BJ (cell line): Measurements from ENCODE around the gene ZFAND6. TPM values are rescaled to one million over a fixed set of nuclear protein-coding genes. Genes with fewer than 3 reads are reported as not detected.

Source experiments
- CTCF ChIA-PET: fragments of 350-600 bp; formaldehyde crosslinking; extraction: SDS; loops from one replicate; lab custom pipeline; 2021; ENCODE audit warnings: antibody characterized with exemption, inconsistent platforms; lab: Yijun Ruan, JAX
- POLR2A ChIA-PET: fragments of 300-600 bp; sonication (Branson Sonifier 250); formaldehyde crosslinking; extraction: SDS; loops from one replicate; lab custom pipeline; 2021; ENCODE audit warnings: antibody characterized with exemption; lab: Charles Lee
- DNase-seq: peaks from one replicate; pipeline ENCODE4 v3.0.0-alpha.2; 2011; ENCODE audit warnings: low read depth
- H3K27me3 ChIP-seq: 2 replicates; pipeline ENCODE4 v1.6.0; 2011; ENCODE audit warnings: low read length; ENCODE audit not compliant: control insufficient read depth, insufficient read depth
- H3K36me3 ChIP-seq: 2 replicates; pipeline ENCODE4 v1.5.1; 2011; ENCODE audit warnings: low read length; ENCODE audit not compliant: control insufficient read depth, insufficient read depth
- H3K4me3 ChIP-seq: 2 replicates; pipeline ENCODE4 v1.5.1; 2011; ENCODE audit warnings: low read depth, mild to moderate bottlenecking, control low read depth, low read length
- polyA plus RNA-seq: library from polyadenylated mRNA; depleted of rRNA; stranded (reverse); fragments of >200 nt; gene quantifications from 2 replicates; pipeline ENCODE4 v1.2.3, GENCODE V29; 2011; rRNA removed
- small RNA-seq: library from RNA; depleted of rRNA; stranded (forward); fragments of <200 nt; gene quantifications from one replicate; pipeline ENCODE3, GENCODE V24; 2012; ENCODE audit warnings: low replicate concordance, low read depth; ENCODE audit not compliant: insufficient read length
- TF ChIP-seq, protein P1 (sequence below): IDR thresholded peaks from 2 replicates; pipeline ENCODE4 v1.5.1; 2011; ENCODE audit warnings: low read depth, mild to moderate bottlenecking, control low read depth, inconsistent platforms, low read length, moderate library complexity; ENCODE audit not compliant: insufficient read depth

The ZFAND6 gene
- polyA plus RNA-seq, 1 experiment = 108 TPM

DNA sequence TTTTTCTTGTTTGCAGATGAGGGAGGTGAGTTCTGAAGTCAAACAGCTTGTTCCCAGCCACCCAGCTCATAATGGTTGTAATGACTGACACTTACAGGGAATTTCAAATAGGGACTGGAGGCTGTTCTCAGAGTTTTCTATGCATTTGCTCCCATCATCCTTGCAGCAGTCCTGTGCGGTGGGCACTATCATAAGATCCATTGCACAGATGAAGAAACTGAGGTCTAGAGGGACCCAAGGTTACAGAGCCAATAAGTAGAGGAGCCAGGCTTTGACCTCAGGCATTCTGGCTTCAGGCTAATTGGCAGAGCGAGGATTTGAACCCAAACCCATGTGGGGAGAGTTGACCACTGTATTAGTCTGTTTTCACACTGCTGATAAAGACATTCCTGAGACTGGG is 125.7 kb downstream of the ZFAND6 start:
- Histone ChIP-seq H3K36me3 (peaks cover 11% of the 10 kb centered on the region), H3K4me3 (no peak overlapping the region), H3K27me3 (no peaks in the 10 kb centered on the region)
- TF ChIP-seq, protein P1, sequence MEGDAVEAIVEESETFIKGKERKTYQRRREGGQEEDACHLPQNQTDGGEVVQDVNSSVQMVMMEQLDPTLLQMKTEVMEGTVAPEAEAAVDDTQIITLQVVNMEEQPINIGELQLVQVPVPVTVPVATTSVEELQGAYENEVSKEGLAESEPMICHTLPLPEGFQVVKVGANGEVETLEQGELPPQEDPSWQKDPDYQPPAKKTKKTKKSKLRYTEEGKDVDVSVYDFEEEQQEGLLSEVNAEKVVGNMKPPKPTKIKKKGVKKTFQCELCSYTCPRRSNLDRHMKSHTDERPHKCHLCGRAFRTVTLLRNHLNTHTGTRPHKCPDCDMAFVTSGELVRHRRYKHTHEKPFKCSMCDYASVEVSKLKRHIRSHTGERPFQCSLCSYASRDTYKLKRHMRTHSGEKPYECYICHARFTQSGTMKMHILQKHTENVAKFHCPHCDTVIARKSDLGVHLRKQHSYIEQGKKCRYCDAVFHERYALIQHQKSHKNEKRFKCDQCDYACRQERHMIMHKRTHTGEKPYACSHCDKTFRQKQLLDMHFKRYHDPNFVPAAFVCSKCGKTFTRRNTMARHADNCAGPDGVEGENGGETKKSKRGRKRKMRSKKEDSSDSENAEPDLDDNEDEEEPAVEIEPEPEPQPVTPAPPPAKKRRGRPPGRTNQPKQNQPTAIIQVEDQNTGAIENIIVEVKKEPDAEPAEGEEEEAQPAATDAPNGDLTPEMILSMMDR = no peak
- DNase-seq = no peak
- ChIA-PET CTCF (no interaction called here), POLR2A (no interaction called here)

DNA sequence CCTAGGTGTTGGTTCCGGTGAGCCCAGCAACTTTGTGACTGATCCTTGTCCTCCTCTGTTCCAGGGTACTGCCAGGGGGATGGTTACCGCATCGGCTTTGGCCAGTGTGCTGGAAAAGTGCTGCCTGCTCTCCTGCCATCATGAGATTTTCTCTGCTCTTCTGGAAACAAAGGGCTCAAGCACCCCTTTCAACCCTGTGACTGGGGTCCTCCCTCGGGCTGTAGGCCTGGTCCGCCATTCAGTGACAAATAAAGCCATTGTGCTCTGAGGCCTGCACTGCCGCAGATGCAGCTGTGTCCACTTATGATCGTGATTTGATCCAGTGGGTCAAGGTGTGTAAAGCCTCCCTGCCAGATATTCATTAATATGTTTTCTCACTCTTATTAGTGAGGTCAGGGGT is 126.6 kb downstream of the ZFAND6 start:
- CTCF ChIA-PET = no interaction called here
- TF ChIP-seq, protein P1 = no peak

DNA sequence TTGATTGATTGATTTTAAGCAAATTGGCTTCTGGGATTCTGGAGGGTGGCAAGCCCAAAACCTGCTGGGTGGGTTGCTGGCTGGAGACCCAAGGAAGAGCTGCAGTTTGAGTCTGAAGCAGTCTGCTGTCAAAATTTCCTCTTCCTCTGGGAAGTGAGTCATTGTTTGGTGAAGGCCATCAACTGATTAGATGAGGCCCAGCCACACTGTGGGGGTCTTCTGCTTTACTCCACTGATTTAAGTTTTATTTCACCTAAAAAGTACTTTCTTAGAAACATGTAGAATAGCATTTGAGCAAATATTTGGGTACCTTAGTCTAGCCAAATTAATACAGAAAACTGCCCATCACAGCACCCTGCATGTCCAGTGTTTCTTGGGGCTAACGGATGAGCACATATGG is 127.1 kb downstream of the ZFAND6 start:
- Histone ChIP-seq H3K36me3 (peaks cover 8% of the 10 kb centered on the region), H3K4me3 (no peak overlapping the region), H3K27me3 (no peaks in the 10 kb centered on the region)
- TF ChIP-seq, protein P1 = no peak
- DNase-seq = no peak
- POLR2A ChIA-PET = no interaction called here
- CTCF ChIA-PET = no interaction called here

More for the DNA sequence above, 126.6 kb downstream of the ZFAND6 start:
- Histone ChIP-seq H3K27me3 (no peaks in the 10 kb centered on the region), H3K4me3 (no peak overlapping the region), H3K36me3 (peaks cover 9% of the 10 kb centered on the region)
- DNase-seq = no peak
- POLR2A ChIA-PET = no interaction called here

Small RNA genes lying within 50 kb of the gene (small RNA-seq; reads per million reads assigned to genes)
- gene RF00017 = not detected

Other genes starting within 250 kb of the ZFAND6 start
- gene MTHFS, start 162.7 kb upstream of the ZFAND6 start, polyA plus RNA-seq = 30.7 and 32.6 TPM in 2 replicates
- gene BCL2A1, start 88.5 kb upstream of the ZFAND6 start, polyA plus RNA-seq = not detected in 2 replicates
- gene FAH, start 93.3 kb downstream of the ZFAND6 start, polyA plus RNA-seq = 54.8 and 72.3 TPM in 2 replicates
- gene CTXND1, start 192.5 kb downstream of the ZFAND6 start, polyA plus RNA-seq = not detected in 2 replicates